Ascending aorta (tissue), 2 donors: ENCODE measurements around the gene TNKS1BP1. TPM values are rescaled to one million over a fixed set of nuclear protein-coding genes. Genes with fewer than 3 reads are reported as not detected.
A peak's percentile ranks its signal among the peaks of the same experiment; 100 is the strongest.
"Not testable (repeated sequence)": the region's sequence is repeated elsewhere in the genome, so short reads cannot be mapped to it uniquely, and the experiment has no call there.

Experiments
- DNase-seq, 2 donors: peaks; one replicate each; pipeline ENCODE4 v3.0.0-alpha.2; 2019; ENCODE audit warnings: low spot score in 2 of 2
- H3K27ac ChIP-seq, 2 donors: fragments of 200-600 bp; sonication (generic); one replicate each; pipeline ENCODE4 v1.5.1; 2016 to 2017; ENCODE audit warnings: mild to moderate bottlenecking in 1 of 2
- H3K27me3 ChIP-seq: fragments of 200-600 bp; sonication (generic); one replicate; pipeline ENCODE4 v1.5.1; 2017
- H3K36me3 ChIP-seq, 2 donors: fragments of 200-600 bp; sonication (generic); one replicate each; pipeline ENCODE4 v1.5.1; 2016
- H3K4me1 ChIP-seq, 2 donors: fragments of 200-600 bp; sonication (generic); one replicate each; pipeline ENCODE4 v1.5.1; 2016 to 2017; ENCODE audit warnings: mild to moderate bottlenecking in 1 of 2
- H3K4me3 ChIP-seq, 2 donors: fragments of 200-600 bp; sonication (generic); one replicate each; pipeline ENCODE4 v1.5.1; 2016 to 2017; ENCODE audit warnings: mild to moderate bottlenecking in 1 of 2
- H3K9me3 ChIP-seq, 2 donors: fragments of 200-600 bp; sonication (generic); one replicate each; pipeline ENCODE4 v1.5.1; 2016
- intact Hi-C: fragments of 100-400 bp; cut with DNase I; formaldehyde crosslinking; loops from one replicate; pipeline ENCODE4 v1.15.1; 2023
- total RNA-seq: library from RNA; depleted of rRNA; stranded (reverse); fragments of >200 nt; gene quantifications from one replicate; pipeline ENCODE4 v1.1.0, GENCODE V29; 2016
- TF ChIP-seq, protein P1 (sequence below), 3 experiments: fragments of 200-600 bp in 2 of 3; fragments of 450-650 bp in 1 of 3; sonication (generic) in 2 of 3; IDR thresholded peaks; one replicate each; pipeline ENCODE4 v1.5.1; 2016 to 2019; ENCODE audit warnings: antibody characterized with exemption in 3 of 3, mild to moderate bottlenecking in 1 of 3, moderate library complexity in 1 of 3

TNKS1BP1 gene
- total RNA-seq, 1 donor from 2014 or later, result 131 TPM

DNA sequence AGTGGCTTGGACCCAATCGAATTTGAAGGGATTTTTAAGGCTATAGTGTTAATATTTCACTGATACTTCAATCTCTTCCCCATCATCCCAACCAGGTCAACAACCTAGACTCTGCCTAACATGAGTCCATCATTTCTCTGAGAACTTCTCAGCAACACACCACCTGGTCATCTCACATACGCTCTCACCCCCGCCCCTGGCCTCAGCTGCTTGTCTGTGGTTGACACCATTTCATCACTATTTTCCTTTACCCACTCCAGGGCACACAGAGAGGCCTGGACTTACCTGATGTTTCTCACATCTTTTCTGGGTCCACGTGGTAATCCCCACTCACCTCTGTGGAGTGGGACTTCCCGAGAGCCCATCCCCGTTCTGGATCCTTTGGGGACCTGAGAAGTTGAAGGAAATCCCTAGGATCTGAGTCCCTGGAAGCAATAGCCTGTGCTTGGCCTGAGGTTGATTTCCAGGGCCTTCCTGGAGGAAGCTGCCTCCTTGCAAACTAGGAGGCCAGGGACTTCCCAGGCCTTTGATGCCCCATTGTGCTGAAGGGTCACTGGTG lies 16.6 kb upstream of the TNKS1BP1 start:
- Histone ChIP-seq H3K36me3 (no peaks in the 10 kb centered on the region), H3K9me3 (no peaks in the 10 kb centered on the region), H3K27me3 (no peaks in the 10 kb centered on the region), H3K4me3 (no peak overlapping the region), H3K27ac (no peak overlapping the region), H3K4me1 (peaks cover 0 to 2% of the 10 kb centered on the region in 2 donors)
- intact Hi-C loops, result no loop called here
- TF ChIP-seq, protein P1, sequence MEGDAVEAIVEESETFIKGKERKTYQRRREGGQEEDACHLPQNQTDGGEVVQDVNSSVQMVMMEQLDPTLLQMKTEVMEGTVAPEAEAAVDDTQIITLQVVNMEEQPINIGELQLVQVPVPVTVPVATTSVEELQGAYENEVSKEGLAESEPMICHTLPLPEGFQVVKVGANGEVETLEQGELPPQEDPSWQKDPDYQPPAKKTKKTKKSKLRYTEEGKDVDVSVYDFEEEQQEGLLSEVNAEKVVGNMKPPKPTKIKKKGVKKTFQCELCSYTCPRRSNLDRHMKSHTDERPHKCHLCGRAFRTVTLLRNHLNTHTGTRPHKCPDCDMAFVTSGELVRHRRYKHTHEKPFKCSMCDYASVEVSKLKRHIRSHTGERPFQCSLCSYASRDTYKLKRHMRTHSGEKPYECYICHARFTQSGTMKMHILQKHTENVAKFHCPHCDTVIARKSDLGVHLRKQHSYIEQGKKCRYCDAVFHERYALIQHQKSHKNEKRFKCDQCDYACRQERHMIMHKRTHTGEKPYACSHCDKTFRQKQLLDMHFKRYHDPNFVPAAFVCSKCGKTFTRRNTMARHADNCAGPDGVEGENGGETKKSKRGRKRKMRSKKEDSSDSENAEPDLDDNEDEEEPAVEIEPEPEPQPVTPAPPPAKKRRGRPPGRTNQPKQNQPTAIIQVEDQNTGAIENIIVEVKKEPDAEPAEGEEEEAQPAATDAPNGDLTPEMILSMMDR (IDR thresholded peaks at IDR 0.05), result no peak
- DNase-seq, result no peak

DNA sequence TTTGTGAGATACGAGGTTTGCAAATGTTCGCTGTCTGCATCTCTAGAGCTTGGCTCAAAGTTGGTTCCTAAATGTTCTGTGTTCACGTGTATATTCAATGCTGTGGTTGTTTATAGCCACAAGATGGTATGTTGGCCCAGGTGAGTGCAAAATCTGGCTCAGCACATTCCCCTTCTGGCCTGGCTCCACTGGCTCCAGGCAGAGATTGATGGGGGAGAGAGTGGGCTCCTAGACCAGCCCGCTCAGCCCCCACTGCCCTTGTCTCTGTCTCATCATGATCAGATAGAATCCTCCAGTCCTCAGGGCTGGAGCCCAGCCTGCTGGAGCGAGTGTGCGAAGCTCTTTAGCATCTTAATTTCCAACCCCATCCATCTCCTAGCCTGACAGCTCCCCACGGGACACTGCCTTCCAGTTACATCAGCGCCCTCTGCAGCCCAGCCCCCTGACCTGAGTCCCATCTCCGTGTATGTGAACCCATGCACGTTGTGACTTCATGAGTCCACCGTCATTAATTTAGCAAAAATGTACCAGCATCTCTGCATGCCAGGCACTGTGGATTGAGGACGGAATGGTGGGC lies 15.4 kb upstream of the TNKS1BP1 start:
- TF ChIP-seq, protein P1 (IDR thresholded peaks at IDR 0.05), result no peak
- no peak overlapping the region for H3K27ac ChIP-seq
- peaks cover 2 to 4% of the 10 kb centered on the region in 2 donors for H3K4me1 ChIP-seq
- no peaks in the 10 kb centered on the region for H3K9me3 ChIP-seq
- no peak overlapping the region for H3K4me3 ChIP-seq
- intact Hi-C loops, result no loop called here
- no peaks in the 10 kb centered on the region for H3K27me3 ChIP-seq
- DNase-seq, result no peak
- H3K36me3 ChIP-seq, result no peaks in the 10 kb centered on the region

DNA sequence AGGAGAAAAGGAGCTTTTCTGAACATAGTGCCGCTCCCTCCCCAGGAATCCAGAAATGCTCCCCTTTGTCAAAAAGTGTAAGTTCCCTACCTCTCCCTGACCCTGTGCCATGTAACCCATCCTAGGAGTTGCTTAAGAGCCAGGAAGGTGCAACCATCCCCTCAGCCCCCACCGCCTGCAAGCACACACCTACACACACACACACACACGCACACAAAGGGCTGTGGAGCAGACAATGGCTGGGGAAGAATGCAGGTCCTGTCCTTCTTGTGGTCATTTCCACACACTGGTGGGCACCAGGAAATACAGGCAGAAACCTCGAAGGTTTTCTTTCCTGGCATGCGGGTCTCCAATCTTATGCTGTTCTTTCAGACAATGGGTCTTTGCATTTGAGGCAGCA lies 14.6 kb upstream of the TNKS1BP1 start:
- no peaks in the 10 kb centered on the region for H3K9me3 ChIP-seq
- TF ChIP-seq, protein P1 (IDR thresholded peaks at IDR 0.05), result no peak
- no peak overlapping the region for H3K4me3 ChIP-seq
- intact Hi-C loops, result loop anchor here (5.0 kb wide), 1 partner anchor 308 kb away; the partner anchor contains the start of gene YPEL4
- H3K27me3 ChIP-seq, result no peaks in the 10 kb centered on the region
- H3K27ac ChIP-seq, result no peak overlapping the region
- DNase-seq, result no peak
- no peaks in the 10 kb centered on the region for H3K36me3 ChIP-seq
- H3K4me1 ChIP-seq, result peaks cover 5 to 10% of the 10 kb centered on the region in 2 donors

DNA sequence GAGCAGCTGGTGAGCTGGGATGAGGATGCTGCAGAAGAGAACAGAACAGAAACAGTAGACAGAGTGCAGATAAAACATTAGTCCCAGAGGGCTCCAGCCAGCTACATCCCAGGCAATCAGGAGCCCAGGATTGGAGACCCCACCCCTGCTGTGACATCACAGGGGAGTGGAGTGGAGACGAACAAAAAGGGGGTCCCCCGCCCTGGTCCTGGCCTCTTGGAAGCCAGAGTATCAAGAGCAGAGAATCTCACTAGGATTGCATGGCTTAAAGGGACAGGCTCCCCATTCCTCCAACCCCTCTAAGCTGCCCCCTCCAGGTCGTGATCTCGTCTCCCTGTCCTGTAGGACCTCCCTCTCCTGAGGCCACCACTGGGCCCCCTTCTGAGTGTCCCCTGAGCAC lies 13.4 kb upstream of the TNKS1BP1 start, which contains the start of gene P2RX3:
P2RX3 (plus strand) TSS at position 211 of the 400 bp plus-strand sequence. CDS start 199 bp downstream, outside the sequence.
- intact Hi-C loops, result loop anchor here (5.0 kb wide), 1 partner anchor 309 kb away; the partner anchor contains the start of gene YPEL4
- no peak for DNase-seq
- no peaks in the 10 kb centered on the region for H3K27me3 ChIP-seq

DNA sequence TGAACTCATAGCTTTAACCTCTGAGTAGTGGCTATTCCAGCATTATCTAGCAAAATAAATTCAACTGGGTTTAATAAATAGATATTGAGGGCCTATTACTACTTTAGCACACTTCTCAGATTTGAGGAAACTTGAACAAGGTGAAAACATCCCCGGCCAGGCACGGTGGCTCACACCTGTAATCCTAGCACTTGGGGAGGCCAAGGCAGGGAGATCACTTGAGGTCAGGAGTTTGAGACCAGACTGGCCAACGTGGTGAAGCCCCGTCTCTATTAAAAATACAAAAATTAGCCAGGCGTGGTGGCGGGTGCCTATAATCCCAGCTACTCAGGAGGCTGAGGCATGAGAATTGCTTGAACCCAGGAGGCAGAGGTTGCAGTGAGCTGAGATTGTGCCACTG lies 12.1 kb upstream of the TNKS1BP1 start:
- DNase-seq, H3K4me3 ChIP-seq, H3K27me3 ChIP-seq, H3K9me3 ChIP-seq, H3K27ac ChIP-seq: not testable (repeated sequence)
- intact Hi-C loops, result loop anchor here (5.0 kb wide), 1 partner anchor 310 kb away; the partner anchor contains the start of gene YPEL4
- Histone ChIP-seq H3K4me1 (peaks cover 5 to 12% of the 10 kb centered on the region in 2 donors), H3K36me3 (peaks cover 7 to 16% of the 10 kb centered on the region in 2 donors)

More for the DNA sequence above, 13.4 kb upstream of the TNKS1BP1 start, which contains the start of gene P2RX3:
- H3K27ac ChIP-seq, result no peak within 1 kb of the TSS
- TF ChIP-seq, protein P1 (IDR thresholded peaks at IDR 0.05), result no peak
- no peaks in the 10 kb centered on the region for H3K9me3 ChIP-seq
- peaks cover 5 to 12% of the 10 kb centered on the region in 2 donors for H3K4me1 ChIP-seq
- H3K4me3 ChIP-seq, result no peak within 1 kb of the TSS
- H3K36me3 ChIP-seq, result peaks cover 0 to 3% of the 10 kb centered on the region in 2 donors

DNA sequence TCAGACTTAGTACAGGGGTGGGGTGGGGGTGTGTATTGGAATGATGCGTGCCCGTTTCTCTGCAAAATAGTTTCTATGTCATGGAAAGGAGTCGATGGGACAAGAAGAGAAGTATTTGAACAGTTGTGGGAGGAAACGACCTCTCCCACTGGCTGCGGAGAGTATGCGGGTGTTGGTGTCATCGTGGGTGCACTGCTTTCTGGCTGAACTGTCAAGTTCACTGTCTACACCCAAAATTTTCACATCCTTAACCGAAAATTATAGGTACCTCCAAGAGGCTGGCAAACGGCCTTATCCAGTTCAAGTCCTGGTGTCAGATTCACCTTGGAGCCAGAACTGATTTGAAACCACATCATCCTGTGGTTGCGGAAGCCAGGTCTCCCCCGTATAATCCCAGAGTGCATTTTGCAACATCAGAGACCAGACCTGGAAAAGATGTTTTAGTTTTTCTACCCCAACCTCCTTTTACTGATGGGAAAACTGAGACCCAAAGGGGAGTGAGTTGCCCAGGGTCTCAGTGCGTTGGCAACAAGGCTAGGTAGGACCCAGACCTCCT lies 11.4 kb upstream of the TNKS1BP1 start:
- H3K4me1 ChIP-seq, result peaks cover 5 to 12% of the 10 kb centered on the region in 2 donors
- H3K9me3 ChIP-seq, result no peaks in the 10 kb centered on the region
- H3K27me3 ChIP-seq, result no peaks in the 10 kb centered on the region
- TF ChIP-seq, protein P1 (IDR thresholded peaks at IDR 0.05), result no peak
- H3K27ac ChIP-seq, result peak overlapping the region; percentile 95 to 97
- peaks cover 11 to 23% of the 10 kb centered on the region in 2 donors for H3K36me3 ChIP-seq
- peak overlapping the region; percentile 88 to 94 for H3K4me3 ChIP-seq
- intact Hi-C loops, result loop anchor here (5.0 kb wide), 1 partner anchor 311 kb away; the partner anchor contains the start of gene YPEL4
- no peak for DNase-seq
